H7 (cell line): ENCODE measurements around the gene CLOCK. TPM values are rescaled to one million over a fixed set of nuclear protein-coding genes. Genes with fewer than 3 reads are reported as not detected.

Source experiments
- DNase-seq: peaks from one replicate; pipeline ENCODE4 v3.0.0; 2012
- H3K27me3 ChIP-seq: 2 replicates; pipeline ENCODE4 v1.6.0; 2011; ENCODE audit warnings: mild to moderate bottlenecking, low read length; ENCODE audit not compliant: control insufficient read depth, insufficient read depth
- H3K36me3 ChIP-seq: replicated peaks from 2 replicates; pipeline ENCODE4 v1.5.1; 2011; ENCODE audit warnings: low read length; ENCODE audit not compliant: control insufficient read depth, insufficient read depth
- H3K4me3 ChIP-seq: 2 replicates; pipeline ENCODE4 v1.5.1; 2011; ENCODE audit warnings: low read depth, mild to moderate bottlenecking, control low read depth, low read length, moderate library complexity; ENCODE audit not compliant: insufficient read depth
- total RNA-seq: library from RNA; depleted of rRNA; stranded (reverse); fragments of >200 nt; shearing (Covaris generic); gene quantifications from 2 replicates; pipeline ENCODE4 v1.2.3, GENCODE V29; 2014; rRNA removed

Gene CLOCK
- total RNA-seq, 1 experiment from 2014 or later: 15.9 TPM

DNA sequence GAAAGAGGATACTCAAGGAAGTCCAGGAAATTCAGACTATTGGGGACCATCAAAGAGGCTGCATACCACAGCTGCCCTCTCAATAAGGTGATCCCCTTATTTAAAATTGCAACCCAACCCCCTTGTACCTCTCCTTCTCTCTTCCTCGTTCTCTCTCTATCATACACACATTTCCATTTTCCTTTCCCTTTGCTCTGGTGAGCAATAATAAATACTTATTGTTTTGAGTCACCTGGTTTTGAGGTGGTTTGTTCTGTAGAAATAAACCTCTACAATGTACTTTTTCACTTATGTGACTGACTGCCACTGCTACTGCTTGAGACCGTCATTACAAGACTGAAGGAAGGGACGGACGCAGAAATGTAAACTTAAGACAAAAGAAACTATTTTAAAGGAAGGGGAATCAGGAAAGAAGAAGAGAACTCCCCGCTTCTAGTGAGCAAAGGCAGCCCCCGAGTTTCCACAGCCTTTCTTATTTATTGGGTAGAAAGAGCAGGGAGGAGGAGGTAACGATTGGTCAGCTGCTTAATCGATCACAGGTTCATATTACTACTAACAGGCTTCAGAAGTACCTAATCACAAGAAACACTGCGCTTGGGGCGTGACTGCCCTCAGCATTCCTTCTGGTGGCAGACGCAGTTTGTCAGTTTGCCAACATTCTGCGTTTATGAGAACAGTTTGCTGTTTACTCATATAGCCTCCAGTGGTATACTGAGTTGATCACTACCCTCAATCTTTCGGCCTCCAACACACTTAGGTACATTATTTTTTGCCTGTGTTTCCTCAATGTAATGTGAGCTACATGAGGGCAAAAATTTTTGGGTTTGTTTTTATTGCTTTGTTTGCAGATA is 167.9 kb downstream of the CLOCK start:
- no peak overlapping the region for H3K4me3 ChIP-seq
- H3K27me3 ChIP-seq: no peaks in the 10 kb centered on the region
- DNase-seq: no peak
- H3K36me3 ChIP-seq: no peaks in the 10 kb centered on the region

Other genes starting within 250 kb of the CLOCK start
- 31.9 and 33.9 TPM in 2 replicates for gene SRD5A3, start 200.7 kb downstream of the CLOCK start, total RNA-seq
- 84.0 and 88.0 TPM in 2 replicates for gene TMEM165, start 151.0 kb downstream of the CLOCK start, total RNA-seq
- not detected in 2 replicates for gene PDCL2, start 45.3 kb upstream of the CLOCK start, total RNA-seq
- 52.5 and 63.5 TPM in 2 replicates for gene NMU, start 89.4 kb upstream of the CLOCK start, total RNA-seq